Endometrium (tissue), 2 donors: ENCODE results near the gene FUBP3.

Experiments
- FAIRE-seq: peaks from 2 replicates; lab custom pipeline; 2012; peaks lifted over from hg19 to GRCh38; lab: Jason Lieb, UNC
- donor health status: control.
- donor health status: control.

Gene FUBP3

GRCh38 chr9:130578865-130579737 lies at the start of gene FUBP3:
FUBP3 (plus strand) TSS chr9:130579577; CDS start chr9:130579681, 104 bp downstream.
- FAIRE-seq: no peak

GRCh38 chr9:130530938-130531337 lies 48.4 kb upstream of the FUBP3 start:
- FAIRE-seq: no peak

GRCh38 chr9:130531670-130532069 lies 47.7 kb upstream of the FUBP3 start:
- FAIRE-seq: no peak

GRCh38 chr9:130532426-130533080 lies 46.8 kb upstream of the FUBP3 start:
- FAIRE-seq: no peak

- no peak for FAIRE-seq
Measured at GRCh38 chr9:130535818-130536521, 43.4 kb upstream of the FUBP3 start.

- no peak for FAIRE-seq
Measured at GRCh38 chr9:130536701-130537107, 42.7 kb upstream of the FUBP3 start.

- no peak for FAIRE-seq
Measured at GRCh38 chr9:130537346-130538050, 41.9 kb upstream of the FUBP3 start.

GRCh38 chr9:130539420-130540223 lies 39.8 kb upstream of the FUBP3 start:
- no peak for FAIRE-seq

GRCh38 chr9:130541533-130541932 lies 37.8 kb upstream of the FUBP3 start:
- FAIRE-seq: no peak

- no peak for FAIRE-seq
Measured at GRCh38 chr9:130542038-130542437, 37.3 kb upstream of the FUBP3 start.

- FAIRE-seq: no peak
Measured at GRCh38 chr9:130542457-130543228, 36.7 kb upstream of the FUBP3 start.

GRCh38 chr9:130543368-130543767 lies 36.0 kb upstream of the FUBP3 start:
- FAIRE-seq: no peak

GRCh38 chr9:130543859-130544258 lies 35.5 kb upstream of the FUBP3 start:
- FAIRE-seq: no peak

- FAIRE-seq: no peak
Measured at GRCh38 chr9:130544364-130544763, 35.0 kb upstream of the FUBP3 start.

GRCh38 chr9:130548103-130548502 lies 31.3 kb upstream of the FUBP3 start:
- no peak for FAIRE-seq

- no peak for FAIRE-seq
Measured at GRCh38 chr9:130549093-130549735, 30.2 kb upstream of the FUBP3 start.

GRCh38 chr9:130554606-130555005 lies 24.8 kb upstream of the FUBP3 start:
- no peak for FAIRE-seq

GRCh38 chr9:130555061-130555460 lies 24.3 kb upstream of the FUBP3 start:
- no peak for FAIRE-seq

GRCh38 chr9:130555968-130556367 lies 23.4 kb upstream of the FUBP3 start:
- FAIRE-seq: no peak
